ENCODE measurements around the gene CYP4F2.
"Not testable (repeated sequence)": the region's sequence is repeated elsewhere in the genome, so short reads cannot be mapped to it uniquely, and the experiment has no call there.

CYP4F2 gene

DNA sequence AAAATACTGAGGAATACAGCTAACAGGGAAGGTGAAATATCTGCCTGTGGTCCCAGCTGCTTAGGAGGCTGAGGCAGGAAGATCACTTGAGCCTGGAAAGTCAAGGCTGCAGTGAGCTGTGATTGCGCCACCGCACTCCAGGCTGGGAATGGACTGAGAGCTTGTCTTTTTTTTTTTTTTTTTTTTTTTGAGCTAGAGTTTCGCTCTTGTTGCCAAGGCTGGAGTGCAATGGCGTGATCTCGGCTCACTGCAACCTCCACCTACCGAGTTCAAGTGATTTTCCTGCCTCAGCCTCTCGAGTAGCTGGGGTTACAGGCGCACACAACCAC lies 54.0 kb downstream of the CYP4F2 start:
- DNase-seq: not testable (repeated sequence)

GRCh38 chr19:15843203-15843893 lies 54.5 kb downstream of the CYP4F2 start:
- DNase-seq: no peak

GRCh38 chr19:15841875-15842569 lies 55.9 kb downstream of the CYP4F2 start:
- no peak for DNase-seq

DNA sequence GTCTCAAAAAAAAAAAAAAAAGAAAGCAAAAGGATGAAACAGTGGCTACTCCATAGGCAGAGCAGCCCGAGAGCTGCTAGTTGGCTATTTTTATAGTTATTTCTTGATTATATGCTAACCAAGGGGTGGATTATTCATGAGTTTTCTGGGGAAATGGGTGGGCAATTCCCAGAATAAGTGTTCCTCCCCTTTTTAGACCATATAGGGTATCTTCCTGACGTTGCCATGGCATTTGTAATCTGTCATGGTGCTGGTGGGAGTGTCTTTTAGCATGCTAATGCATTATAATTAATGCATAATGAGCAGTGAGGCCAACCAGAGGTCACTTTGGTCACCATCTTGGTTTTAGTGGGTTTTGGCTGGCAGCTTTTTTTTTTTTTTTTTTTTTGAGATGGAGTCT lies 57.0 kb downstream of the CYP4F2 start:
- DNase-seq: no peak

- not testable (repeated sequence) for DNase-seq
Measured at GRCh38 chr19:15839888-15840287, 58.0 kb downstream of the CYP4F2 start.

DNA sequence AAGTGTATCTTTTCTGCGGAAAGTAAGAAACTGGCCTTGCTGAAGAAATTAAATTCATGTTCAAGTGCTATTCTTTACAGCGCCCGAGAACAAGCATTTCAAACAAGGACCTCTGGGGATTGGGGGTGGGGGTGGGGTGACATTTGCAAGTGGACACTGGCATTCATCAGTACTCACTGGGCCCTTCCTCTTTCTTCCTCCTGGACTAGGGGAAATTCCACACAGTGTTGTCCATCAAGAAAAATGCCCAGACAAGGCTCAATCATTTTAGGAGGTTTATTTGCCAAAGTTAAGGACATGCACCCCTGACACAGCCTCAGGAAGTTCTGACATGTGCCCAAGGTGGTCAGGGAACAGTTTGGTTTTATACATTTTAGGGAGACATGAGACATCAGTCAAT lies 59.5 kb downstream of the CYP4F2 start:
- DNase-seq: no peak

DNA sequence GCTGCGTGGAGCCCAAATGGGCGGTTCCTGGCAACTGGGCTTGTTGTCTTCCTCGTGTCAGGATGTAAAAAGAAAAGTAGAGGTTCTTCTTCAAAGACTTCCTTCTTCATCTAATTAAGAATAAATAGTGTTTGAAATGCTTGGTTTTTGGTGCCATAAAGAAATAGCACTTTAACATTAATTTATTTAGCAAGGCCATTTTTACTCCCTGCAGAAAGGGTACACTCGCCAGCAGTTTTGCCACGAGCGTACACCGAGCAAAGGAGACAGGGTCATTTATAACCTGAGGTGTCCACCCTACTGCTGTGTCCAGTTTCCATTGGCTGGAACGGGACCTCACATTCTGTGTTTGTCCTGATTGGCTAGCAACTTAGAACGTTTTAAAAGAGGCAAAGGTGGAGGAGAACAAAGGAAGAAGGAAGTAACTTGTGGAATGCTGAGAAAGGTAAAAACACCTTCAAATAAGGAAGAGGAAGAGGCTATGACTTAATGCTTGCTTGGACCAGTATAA lies 60.6 kb downstream of the CYP4F2 start:
- DNase-seq: no peak

- DNase-seq: peak; percentile 93
Measured at GRCh38 chr19:15836330-15837220, 61.3 kb downstream of the CYP4F2 start.

GRCh38 chr19:15835565-15836329 lies 62.1 kb downstream of the CYP4F2 start:
- DNase-seq: peak; percentile 20

- not testable (repeated sequence) for DNase-seq
Measured at GRCh38 chr19:15834232-15834631, 63.6 kb downstream of the CYP4F2 start.

DNA sequence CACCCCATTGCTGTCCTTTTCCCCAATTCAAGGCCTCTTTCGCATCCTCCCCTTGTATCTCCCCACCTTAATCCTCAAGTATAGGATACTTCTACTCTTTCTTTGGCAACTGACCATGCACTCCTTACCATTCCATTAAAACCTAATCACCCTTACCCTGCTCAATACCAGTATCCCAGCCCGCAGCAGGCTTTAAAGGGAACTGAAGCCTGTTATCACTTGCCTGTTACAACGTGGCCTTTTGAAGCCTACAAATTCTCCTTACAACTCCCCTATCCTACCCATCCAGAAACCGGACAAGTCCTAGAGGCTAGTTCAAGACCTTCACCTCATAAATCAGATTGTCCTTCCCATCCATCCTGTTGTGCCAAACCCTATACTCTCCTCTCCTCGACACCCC lies 66.2 kb downstream of the CYP4F2 start:
- no peak for DNase-seq

DNA sequence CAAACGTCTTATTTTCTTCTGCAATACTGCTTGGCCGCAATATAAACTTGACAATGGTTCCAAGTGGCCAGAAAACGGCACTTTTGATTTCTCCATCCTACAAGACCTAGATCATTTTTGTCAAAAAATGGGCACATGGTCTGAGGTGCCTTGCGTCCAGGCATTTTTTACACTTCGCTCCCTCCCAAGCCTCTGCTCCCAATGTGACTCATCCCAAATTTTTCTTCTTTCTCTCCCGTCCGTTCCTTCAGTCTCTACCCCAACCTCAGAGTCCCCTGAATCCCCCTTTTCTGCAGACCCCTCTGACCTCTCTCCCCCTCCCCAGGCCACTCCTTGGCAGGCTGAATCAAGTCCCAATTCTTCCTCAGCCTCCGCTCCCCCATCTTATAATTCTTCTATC lies 68.1 kb downstream of the CYP4F2 start:
- DNase-seq: no peak

- DNase-seq: no peak
Measured at GRCh38 chr19:15829306-15829698, 68.6 kb downstream of the CYP4F2 start.

DNA sequence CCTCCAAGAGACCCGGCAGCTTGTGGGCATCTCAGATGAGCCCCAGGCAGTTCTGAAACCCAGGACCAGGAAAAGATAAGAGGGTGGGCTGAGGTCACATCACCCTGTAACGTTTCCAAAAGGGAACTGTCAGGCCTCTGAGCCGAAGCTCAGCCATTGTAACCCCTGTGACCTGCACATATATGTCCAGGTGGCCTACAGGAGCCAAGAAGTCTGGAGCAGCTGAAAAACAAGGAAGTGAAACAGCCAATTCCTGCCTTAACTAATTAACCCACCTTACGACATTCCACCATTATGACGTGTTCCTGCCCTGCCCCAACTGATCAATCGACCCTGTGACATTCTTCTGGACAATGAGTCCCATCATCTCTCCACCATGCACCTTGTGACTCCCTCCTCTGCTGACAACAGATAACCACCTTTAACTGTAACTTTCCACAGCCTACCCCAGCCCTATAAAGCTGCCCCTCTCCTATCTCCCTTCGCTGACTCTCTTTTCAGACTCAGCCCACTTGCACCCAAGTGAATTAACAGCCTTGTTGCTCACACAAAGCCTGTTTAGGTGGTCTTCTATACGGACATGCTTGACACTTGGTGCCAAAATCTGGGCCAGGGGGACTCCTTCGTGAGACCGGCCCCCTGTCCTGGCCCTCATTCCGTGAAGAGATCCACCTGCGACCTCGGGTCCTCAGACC lies 69.1 kb downstream of the CYP4F2 start:
- not testable (repeated sequence) for DNase-seq

- no peak for DNase-seq
Measured at GRCh38 chr19:15828121-15828610, 69.7 kb downstream of the CYP4F2 start.

All from stimulated activated CD4-positive, alpha-beta T cell treated with anti-CD3 and anti-CD28 coated beads, Interleukin-4, amount 100 ng/mL, for 1 hour (primary cell).